ENCODE measurements around the gene SPOCK1. TPM values are rescaled to one million over a fixed set of nuclear protein-coding genes. Genes with fewer than 3 reads are reported as not detected.

The SPOCK1 gene
- total and polyA plus RNA-seq, 2 donors (not counting 3 experiments of a cell fraction or from before 2014, with no cell fraction given), result 144 to 280 TPM

- intact Hi-C loops (cut with micrococcal nuclease), result no loop called here
- Histone ChIP-seq H4K20me1 (replicated peaks; ENCODE audit: control insufficient read depth, extremely low read depth, insufficient read depth, low read length) (no peaks in the 10 kb centered on the region), H3K4me3 (replicated peaks in 1 of 3; ENCODE audit: insufficient read depth in 1 of 3, low read depth in 1 of 3, low read length in 3 of 3) (no peak overlapping the region), H3K36me3 (ENCODE audit: control insufficient read depth in 2 of 2, extremely low read depth in 1 of 2, insufficient read depth in 2 of 2, low read length in 2 of 2) (no peaks in the 10 kb centered on the region), H3K9ac (replicated peaks; ENCODE audit: extremely low read depth, insufficient read depth, low read length) (no peak overlapping the region), H3K4me2 (ENCODE audit: insufficient read depth, low read length) (no peak overlapping the region), H3K27me3 (ENCODE audit: control insufficient read depth in 2 of 2, insufficient read depth in 2 of 2, low read length in 2 of 2) (no peaks in the 10 kb centered on the region), H3K27ac (ENCODE audit: insufficient read depth, low read depth, low read length) (no peak overlapping the region), H2AFZ (ENCODE audit: low read depth, low read length) (no peak overlapping the region), H3K4me1 (ENCODE audit: control insufficient read depth, extremely low read depth, insufficient read depth, low read length) (peaks cover 2% of the 10 kb centered on the region), H3K9me1 (replicated peaks; ENCODE audit: control insufficient read depth, extremely low read depth, insufficient read depth, low read length) (no peaks in the 10 kb centered on the region), H3K79me2 (ENCODE audit: control insufficient read depth, insufficient read depth, low read length) (peaks cover 56% of the 10 kb centered on the region), H3K9me3 (replicated peaks; ENCODE audit: control insufficient read depth, insufficient read depth, low read length) (no peaks in the 10 kb centered on the region)
- DNase-seq (ENCODE audit: low read depth, low spot score), result no peak
- CTCF ChIA-PET, result interaction anchor here (0.9 to 2.3 kb wide), 4 partner anchors 8 to 162 kb away, joined by 3 to 20 read pairs (median 6); no protein-coding TSS in a partner anchor
- dilution Hi-C loops (cut with MboI; ENCODE audit: extremely low pct_ligation_motif_present, low sequenced_read_pairs), result no loop called here
- FAIRE-seq, result no peak
- no TSS peak for BruUV-seq (replicated peaks)
- no peak for TF ChIP-seq MAX (IDR thresholded peaks at IDR 0.05; ENCODE audit: insufficient read depth, insufficient read length)
- TF ChIP-seq POLR2AphosphoS5 (IDR thresholded peaks at IDR 0.05; ENCODE audit: insufficient read depth, low read depth, low read length), result no peak
- no peak for TF ChIP-seq POLR2A (IDR thresholded peaks at IDR 0.05; ENCODE audit: low read depth, low read length)
- no peak for TF ChIP-seq GATA2 (IDR thresholded peaks at IDR 0.05; ENCODE audit: insufficient read depth, insufficient read length, low read depth, low read length)
- no peak for TF ChIP-seq MYC (IDR thresholded peaks at IDR 0.05; ENCODE audit: low read depth, low read length)
- no peak for TF ChIP-seq EZH2 (IDR thresholded peaks at IDR 0.05; ENCODE audit: borderline replicate concordance, low read depth, low read length, severe bottlenecking)
- TF ChIP-seq JUN (IDR thresholded peaks at IDR 0.05; ENCODE audit: borderline replicate concordance, insufficient read depth, insufficient read length, low read depth), result no peak
- TF ChIP-seq CTCF (IDR thresholded peaks at IDR 0.05; ENCODE audit: extremely low read depth in 1 of 2, insufficient read depth in 1 of 2, low read depth in 1 of 2, low read length in 2 of 2), result no peak
- TF ChIP-seq FOS (IDR thresholded peaks at IDR 0.05; ENCODE audit: borderline replicate concordance, insufficient read depth, low read length), result no peak
- POLR2A ChIA-PET, result no interaction called here
Observed at GRCh38 chr5:137335493-137335892, 163.6 kb downstream of the SPOCK1 start.

All from endothelial cell of umbilical vein (primary cell).